K562 (cell line): ENCODE data around the gene FYB2. TPM values are rescaled to one million over a fixed set of nuclear protein-coding genes. Genes with fewer than 3 reads are reported as not detected.

ENCODE experiments used
- ATAC-seq: fragments of 200-7000 bp; cut with Tn5 transposase; 3 replicates; pipeline ENCODE4 v1.9.1; 2020; ENCODE audit warnings: moderate library complexity
- BruUV-seq: library from RNA; stranded (reverse); fragments of 400-500 nt; replicated peaks from 2 replicates; lab custom pipeline; 2021; lab: Mats Ljungman, UMichigan
- CTCF ChIA-PET: fragments of 300-600 bp; formaldehyde crosslinking; extraction: SDS; loops from one replicate; lab custom pipeline; 2021; ENCODE audit warnings: low intra/inter-chr PET ratio; lab: Yijun Ruan, JAX
- POLR2A ChIA-PET: fragments of 300-600, 350-650 bp; sonication (Branson Sonifier 250); formaldehyde crosslinking; extraction: SDS; loops from one replicate; lab custom pipeline; 2021; ENCODE audit warnings: antibody characterized with exemption, inconsistent platforms; lab: Yijun Ruan, JAX
- DNase-seq, 4 experiments: peaks; one replicate each; pipeline versions ENCODE4 v3.0.0 to v3.0.0-alpha.2; 2011 to 2018; ENCODE audit warnings: low spot score in 3 of 4, mixed read lengths in 3 of 4; ENCODE audit errors: extremely low read depth in 1 of 4
- FAIRE-seq: peaks from 2 replicates; lab custom pipeline; 2011; peaks lifted over from hg19 to GRCh38; lab: Jason Lieb, UNC
- H2AFZ ChIP-seq: 2 replicates; pipeline ENCODE4 v1.6.0; 2011; ENCODE audit warnings: low read depth, low read length, control low read depth, inconsistent platforms
- H3K27ac ChIP-seq: fragments of 200-600 bp; 3 replicates; pipeline ENCODE4 v1.8.0; 2011; ENCODE audit warnings: low read depth, mild to moderate bottlenecking, control low read depth, inconsistent platforms, low read length, moderate library complexity, mixed read lengths; ENCODE audit errors: extremely low read depth
- H3K27me3 ChIP-seq, 2 experiments: fragments of 300-600 bp in 1 of 2; 2 replicates in 1 of 2; 3 replicates in 1 of 2; pipeline versions ENCODE4 v1.6.0 to v1.8.0; 2011; ENCODE audit warnings: inconsistent platforms in 2 of 2, low read length in 2 of 2, mild to moderate bottlenecking in 1 of 2, mixed read lengths in 1 of 2, moderate library complexity in 1 of 2; ENCODE audit not compliant: control insufficient read depth in 2 of 2, insufficient read depth in 2 of 2
- H3K36me3 ChIP-seq: fragments of 300-600 bp; 3 replicates; pipeline ENCODE4 v1.8.0; 2011; ENCODE audit warnings: mild to moderate bottlenecking, low read length, inconsistent platforms; ENCODE audit not compliant: control insufficient read depth, insufficient read depth
- H3K4me1 ChIP-seq, 2 experiments: fragments of 200-600 bp in 1 of 2; replicated peaks in 1 of 2; 2 replicates in 1 of 2; 3 replicates in 1 of 2; pipeline versions ENCODE4 v1.5.1 to v1.8.0; 2011; ENCODE audit warnings: inconsistent platforms in 2 of 2, low read length in 2 of 2, mild to moderate bottlenecking in 1 of 2, mixed read lengths in 1 of 2, moderate library complexity in 1 of 2; ENCODE audit not compliant: control insufficient read depth in 2 of 2, insufficient read depth in 2 of 2
- H3K4me2 ChIP-seq: 2 replicates; pipeline ENCODE4 v1.6.1; 2011; ENCODE audit warnings: low read length, control low read depth, inconsistent platforms, mixed read lengths; ENCODE audit not compliant: insufficient read depth
- H3K4me3 ChIP-seq: fragments of 200-600 bp; sonication (generic), shearing (Covaris generic); 2 replicates; pipeline ENCODE4 v1.5.1; 2016; ENCODE audit warnings: control low read depth, inconsistent platforms
- H3K79me2 ChIP-seq: fragments of 200-600 bp; 3 replicates; pipeline ENCODE4 v1.8.0; 2011; ENCODE audit warnings: low read length, inconsistent platforms; ENCODE audit not compliant: control insufficient read depth, insufficient read depth
- H3K9ac ChIP-seq, 2 experiments: 2 replicates each; pipeline versions ENCODE4 v1.6.0 to v1.6.1; 2011; ENCODE audit warnings: low read depth in 2 of 2, low read length in 2 of 2, control low read depth in 1 of 2, inconsistent platforms in 1 of 2, mild to moderate bottlenecking in 1 of 2, mixed read lengths in 1 of 2; ENCODE audit not compliant: insufficient read depth in 1 of 2
- H3K9me1 ChIP-seq: one replicate; pipeline ENCODE4 v1.6.0; 2011; ENCODE audit warnings: inconsistent platforms, mild to moderate bottlenecking, low read length, moderate library complexity; ENCODE audit not compliant: control insufficient read depth, insufficient read depth
- H3K9me3 ChIP-seq: replicated peaks from 2 replicates; pipeline ENCODE4 v1.5.1; 2011; ENCODE audit warnings: low read depth, low read length, inconsistent platforms; ENCODE audit not compliant: control insufficient read depth, insufficient read depth
- H4K20me1 ChIP-seq: replicated peaks from 2 replicates; pipeline ENCODE4 v1.6.1; 2011; ENCODE audit warnings: low read length, inconsistent platforms, mixed read lengths; ENCODE audit not compliant: control insufficient read depth, insufficient read depth
- CEBPG ChIP-seq, 3 experiments: fragments of 200-800 bp in 1 of 3; sonication (Bioruptor generic) in 1 of 3; sonication (generic) in 1 of 3; formaldehyde crosslinking in 1 of 3; IDR thresholded peaks in 2 of 3; conservative IDR thresholded peaks in 1 of 3; 2 replicates each; pipeline versions ENCODE4 v1.6.1 to v1.8.0; 2016 to 2022; ENCODE audit warnings: missing compliant biosample characterization in 2 of 3, missing genetic modification characterization in 2 of 3, mild to moderate bottlenecking in 1 of 3, missing genetic modification reagents in 1 of 3
- FOXJ2 ChIP-seq: fragments of 200-800 bp; sonication (Bioruptor generic); IDR thresholded peaks from 2 replicates; pipeline ENCODE4 v1.6.1; 2016; ENCODE audit warnings: missing genetic modification characterization, missing compliant biosample characterization
- WGBS: fragments of 100-300 bp; shearing (Covaris generic); methylation state at CpG from one replicate; pipeline ENCODE4 v1.1.6; 2016; ENCODE audit warnings: low coverage, mixed read lengths; ENCODE audit not compliant: insufficient coverage; ENCODE audit errors: missing lambda C conversion rate; 5-methylcytosine and 5-hydroxymethylcytosine counted together
- in situ Hi-C: fragments of 300-500 bp; cut with MboI; formaldehyde crosslinking; loops from 4 replicates; pipeline ENCODE4 v1.15.0; 2018; ENCODE audit warnings: inconsistent platforms, mixed read lengths
- intact Hi-C: fragments of 100-400 bp; cut with micrococcal nuclease; formaldehyde crosslinking; loops from 2 replicates; pipeline ENCODE4 v1.14.2; 2022
- polyA plus RNA-seq, 8 experiments: library from polyadenylated mRNA; depleted of rRNA in 4 of 8; stranded (reverse) in 5 of 8; unstranded in 3 of 8; fragments of >200 nt; fragmentation: Nextera tagmentation in 2 of 8; fragmentation: Illumina TruSeq in 1 of 8; extraction: Ambion mirVana in 2 of 8; extraction: Trizol in 1 of 8; gene quantifications; 2 replicates each; pipeline versions ENCODE4 v1.2.1 to v1.2.3, GENCODE V29; 2011 to 2014; ENCODE audit warnings: inconsistent platforms in 1 of 8, missing spikeins in 1 of 8
- total RNA-seq, 7 experiments: library from RNA; depleted of rRNA in 6 of 7; stranded (reverse); fragments of >200 nt in 6 of 7; fragmentation: Illumina TruSeq in 2 of 7; extraction: Trizol in 2 of 7; gene quantifications; 2 replicates each; pipeline versions ENCODE4 v1.2.1 to v1.2.3, GENCODE V29; 2011 to 2021; ENCODE audit warnings: low replicate concordance in 1 of 7
- TF ChIP-seq, protein P1 (sequence below), 2 experiments: fragments of 450-650 bp in 1 of 2; sonication (generic) in 1 of 2; formaldehyde crosslinking in 1 of 2; IDR thresholded peaks in 1 of 2; conservative IDR thresholded peaks in 1 of 2; 2 replicates each; pipeline versions ENCODE4 v1.6.1 to v1.8.1; 2016 to 2023; ENCODE audit warnings: mild to moderate bottlenecking in 2 of 2, moderate library complexity in 2 of 2, inconsistent platforms in 1 of 2, missing genetic modification reagents in 1 of 2

Gene FYB2
- total and polyA plus RNA-seq, 9 of the 15 experiments (the other 6 are each of a cell fraction or from before 2014, with no cell fraction given), result not detected

DNA sequence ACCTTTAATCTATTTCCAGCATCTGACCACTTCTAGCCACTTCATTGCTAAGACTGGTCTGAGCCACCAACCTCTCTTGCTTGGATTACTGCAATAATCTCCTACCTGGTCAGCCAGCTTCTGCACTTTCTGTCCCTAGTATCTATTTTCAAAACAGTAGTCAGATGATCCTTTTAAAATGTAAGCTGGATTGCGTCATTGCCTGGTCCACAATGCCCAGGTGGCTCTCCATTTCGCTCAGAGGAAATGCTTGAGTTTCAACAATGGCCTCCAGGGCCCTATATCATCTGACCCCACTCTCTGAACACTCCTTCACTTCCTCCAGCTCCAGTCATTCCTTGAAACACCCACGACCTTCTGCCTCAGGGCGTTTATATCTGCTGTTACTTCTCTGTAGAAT, 2.3 kb downstream of the FYB2 start:
- Histone ChIP-seq H2AFZ (no peak overlapping the region), H3K9ac (no peak overlapping the region), H3K27ac (no peak overlapping the region), H3K4me1 (no peaks in the 10 kb centered on the region), H3K9me3 (no peaks in the 10 kb centered on the region), H3K4me2 (no peak overlapping the region), H4K20me1 (no peaks in the 10 kb centered on the region)
- in situ Hi-C loops (no loop called here), intact Hi-C loops (no loop called here)
- CTCF ChIA-PET, result no interaction called here
- FAIRE-seq, result no peak
- TF ChIP-seq CEBPG (CRISPR knock-in tag; IDR thresholded peaks at IDR 0.05), result no peak
- 0 out of 4 replicates have a peak, but pooled peaks of 1 of the 2 experiments have one; percentile 29 for TF ChIP-seq CEBPG (tag; conservative IDR thresholded peaks at IDR 0.05 in 1 of 2, IDR thresholded peaks at IDR 0.05 in 1 of 2)
- TF ChIP-seq, protein P1, sequence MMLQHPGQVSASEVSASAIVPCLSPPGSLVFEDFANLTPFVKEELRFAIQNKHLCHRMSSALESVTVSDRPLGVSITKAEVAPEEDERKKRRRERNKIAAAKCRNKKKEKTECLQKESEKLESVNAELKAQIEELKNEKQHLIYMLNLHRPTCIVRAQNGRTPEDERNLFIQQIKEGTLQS (IDR thresholded peaks at IDR 0.05), result peak; percentile 24; the same call in 1 of the 2 replicates
- TF ChIP-seq, protein P1 (CRISPR knock-in tag; conservative IDR thresholded peaks at IDR 0.05), result no peak
- no peak for TF ChIP-seq FOXJ2
- TF ChIP-seq, all 486 proteins: peak for 2
- ATAC-seq (no peak), DNase-seq (no peak)
- no peaks in the 10 kb centered on the region for H3K36me3 ChIP-seq
- no TSS peak for BruUV-seq
- H3K79me2 ChIP-seq, result no peaks in the 10 kb centered on the region
- H3K9me1 ChIP-seq, result no peaks in the 10 kb centered on the region
- POLR2A ChIA-PET, result interaction anchor here (0.7 kb wide), 1 partner anchor 38 kb away, joined by 4 read pairs; no protein-coding TSS in a partner anchor
- H3K27me3 ChIP-seq, result peaks cover 0 to 4% of the 10 kb centered on the region in 2 experiments; a peak in 1 of 5 replicates
- no peak overlapping the region for H3K4me3 ChIP-seq
- WGBS, result 0% methylated on average over 4 of the region's 4 CpGs
